GM19351 (cell line): ENCODE data around the gene PTGFRN.
"Not testable (repeated sequence)": the region's sequence is repeated elsewhere in the genome, so short reads cannot be mapped to it uniquely, and the experiment has no call there.

Experiments used
- ATAC-seq: cut with Tn5 transposase; IDR thresholded peaks from one replicate; pipeline ENCODE4 v1.9.1; 2021; ENCODE audit warnings: mild to moderate bottlenecking, moderate library complexity; ENCODE audit not compliant: unreplicated experiment

PTGFRN gene

DNA sequence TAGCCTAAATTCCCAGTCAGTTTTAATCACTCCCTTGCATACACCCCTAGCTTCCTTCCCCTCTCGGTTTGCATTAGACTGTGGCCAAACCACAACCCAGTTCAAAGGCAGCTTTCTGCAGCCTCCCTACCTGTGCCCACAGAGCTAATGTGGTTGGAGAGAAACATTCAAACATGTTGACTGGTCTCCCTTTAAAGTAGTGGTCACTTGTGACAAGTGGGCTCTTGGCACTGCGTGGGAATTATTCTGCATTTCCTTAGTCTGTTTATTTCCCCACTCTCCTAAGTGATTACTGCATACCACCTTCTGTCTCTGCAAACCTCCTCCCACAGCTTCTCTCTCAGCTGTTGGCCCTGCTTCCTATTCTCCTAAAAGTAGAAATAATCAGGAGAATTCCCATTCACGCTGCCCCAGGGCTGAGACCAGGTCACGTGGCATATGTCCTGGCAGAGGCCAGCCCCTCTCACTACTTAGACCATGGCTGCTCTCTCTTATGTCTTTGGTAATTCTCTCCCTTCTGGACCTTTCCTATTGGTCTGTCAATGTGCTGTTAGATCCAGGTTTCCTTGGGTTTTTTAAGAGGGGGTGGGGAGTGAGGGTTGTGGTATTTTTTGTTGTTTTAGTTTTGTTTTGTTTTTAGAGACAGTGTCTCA is 53.4 kb downstream of the PTGFRN start:
- ATAC-seq = no peak

DNA sequence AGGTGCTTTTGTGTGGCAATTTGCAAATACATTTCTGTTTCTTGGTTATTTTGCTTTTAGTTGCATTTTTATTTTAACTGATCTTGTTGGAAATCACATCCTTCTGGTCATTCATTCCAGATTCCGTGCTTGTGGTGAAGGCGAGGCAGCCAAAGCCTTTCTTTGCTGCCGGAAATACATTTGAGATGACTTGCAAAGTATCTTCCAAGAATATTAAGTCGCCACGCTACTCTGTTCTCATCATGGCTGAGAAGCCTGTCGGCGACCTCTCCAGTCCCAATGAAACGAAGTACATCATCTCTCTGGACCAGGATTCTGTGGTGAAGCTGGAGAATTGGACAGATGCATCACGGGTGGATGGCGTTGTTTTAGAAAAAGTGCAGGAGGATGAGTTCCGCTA is 57.1 kb downstream of the PTGFRN start:
- no peak for ATAC-seq

DNA sequence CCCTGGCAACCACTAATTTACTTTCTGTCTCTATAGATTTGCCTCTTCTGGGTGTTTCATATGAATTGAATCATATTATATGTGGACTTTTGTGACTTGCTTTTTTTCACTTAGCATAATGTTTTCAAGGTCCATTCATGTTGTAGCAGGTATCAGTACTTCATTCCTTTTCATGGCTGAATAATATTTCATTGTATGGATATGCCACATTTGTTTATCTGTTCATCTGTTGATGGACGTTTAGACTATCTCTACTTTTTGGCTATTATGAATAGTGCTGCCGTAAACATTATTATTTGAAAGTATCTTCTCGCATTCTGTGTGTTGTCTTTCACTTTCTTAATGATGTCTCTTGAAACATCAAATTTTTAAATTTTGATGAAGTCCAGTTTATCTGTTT is 59.0 kb downstream of the PTGFRN start:
- no peak for ATAC-seq

GRCh38 chr1:116971258-116971860 is 61.6 kb downstream of the PTGFRN start:
- ATAC-seq = no peak

- no peak for ATAC-seq
These were observed 62.4 kb downstream of the PTGFRN start for GRCh38 chr1:116971965-116972673.

DNA sequence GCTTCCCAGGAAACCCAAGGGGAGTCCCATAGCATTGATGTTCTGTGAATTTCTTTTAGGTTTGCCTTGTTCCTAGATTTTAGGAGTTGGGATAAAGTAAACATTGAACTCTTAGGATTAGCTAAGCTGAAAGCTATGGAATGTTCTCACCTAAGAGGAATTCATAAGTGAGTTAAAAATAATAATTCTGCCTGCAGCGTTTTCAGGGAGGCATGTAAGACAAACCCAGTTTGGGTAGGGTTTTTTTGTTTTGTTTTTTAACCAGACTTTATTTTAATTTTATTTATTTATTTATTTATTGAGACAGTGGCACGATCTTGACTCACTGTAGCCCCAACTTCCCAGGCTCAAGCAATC is 62.9 kb downstream of the PTGFRN start:
- no peak for ATAC-seq

GRCh38 chr1:116980309-116980708 is 70.6 kb downstream of the PTGFRN start:
- ATAC-seq = not testable (repeated sequence)

- no peak for ATAC-seq
These were observed 71.9 kb downstream of the PTGFRN start for GRCh38 chr1:116981521-116982037.

DNA sequence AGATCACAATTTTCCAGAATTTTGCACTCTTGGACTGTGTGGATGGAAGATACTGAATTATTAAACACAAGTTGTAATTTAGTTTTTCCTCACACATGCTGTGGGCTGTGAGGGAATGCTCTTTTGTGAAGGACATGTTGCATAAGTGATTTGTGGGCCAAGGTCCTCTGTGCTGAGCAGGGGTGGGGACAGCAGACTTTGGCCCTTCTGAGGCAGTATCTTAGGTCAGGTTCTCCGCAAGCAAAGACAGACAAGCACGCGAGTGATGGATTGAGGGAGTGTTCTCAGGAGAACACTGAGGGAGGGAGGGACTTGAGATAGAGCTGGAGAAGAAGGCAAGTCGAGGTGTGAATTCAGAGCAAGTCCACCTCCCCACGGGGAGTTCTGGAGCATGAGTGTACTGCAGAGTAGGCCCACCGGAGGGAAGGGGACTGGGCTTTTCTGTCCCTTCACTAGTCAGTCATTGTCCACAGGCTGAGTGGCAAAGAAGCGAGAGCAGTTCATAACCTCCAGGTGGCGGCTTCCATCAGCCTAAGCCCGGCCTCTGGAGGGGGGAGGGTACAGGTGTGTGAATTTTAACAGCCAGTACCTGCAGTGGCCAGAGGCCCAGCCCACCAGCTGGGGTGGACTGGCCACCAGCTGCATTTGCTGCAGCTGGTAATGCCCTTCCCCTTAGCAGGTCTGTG is 72.7 kb downstream of the PTGFRN start:
- ATAC-seq = no peak

DNA sequence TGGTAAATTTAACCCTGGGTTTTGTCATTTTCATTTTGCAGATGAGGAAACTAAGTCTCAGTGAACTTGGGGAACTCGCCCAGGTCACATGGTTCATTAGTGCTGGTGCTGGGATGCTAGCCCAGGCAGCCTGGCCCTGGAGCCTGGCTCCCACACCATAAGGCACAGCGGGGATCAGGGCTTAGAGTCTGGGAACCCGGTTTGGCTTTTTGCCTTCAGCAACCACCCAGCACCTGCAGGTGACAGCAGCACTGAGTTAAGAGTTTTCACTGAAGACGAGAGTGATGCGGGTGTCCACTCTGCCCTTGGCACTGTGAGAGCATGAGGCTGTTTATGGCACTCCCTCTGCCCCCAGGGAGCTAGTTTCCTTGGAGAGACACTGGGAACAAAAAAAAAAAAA is 73.4 kb downstream of the PTGFRN start:
- no peak for ATAC-seq

DNA sequence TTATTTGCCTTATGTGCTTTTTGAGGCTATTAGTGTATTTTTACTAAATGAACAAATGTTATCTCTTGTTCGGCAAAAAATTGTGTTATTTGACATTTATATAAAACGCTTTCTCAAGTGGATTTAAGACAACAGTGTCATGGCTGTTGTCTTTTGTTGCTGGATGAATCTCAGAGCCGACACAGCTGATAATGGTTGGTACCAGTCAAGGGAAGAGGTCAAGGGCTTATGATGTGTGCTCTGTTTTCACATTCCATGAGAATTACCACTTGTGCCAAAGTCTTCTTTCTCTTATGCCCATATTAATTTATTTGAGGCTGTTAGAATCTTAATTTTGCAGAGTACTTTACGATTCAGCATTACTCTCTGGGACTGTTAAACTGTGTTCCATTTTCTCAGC is 74.0 kb downstream of the PTGFRN start:
- ATAC-seq = no peak

DNA sequence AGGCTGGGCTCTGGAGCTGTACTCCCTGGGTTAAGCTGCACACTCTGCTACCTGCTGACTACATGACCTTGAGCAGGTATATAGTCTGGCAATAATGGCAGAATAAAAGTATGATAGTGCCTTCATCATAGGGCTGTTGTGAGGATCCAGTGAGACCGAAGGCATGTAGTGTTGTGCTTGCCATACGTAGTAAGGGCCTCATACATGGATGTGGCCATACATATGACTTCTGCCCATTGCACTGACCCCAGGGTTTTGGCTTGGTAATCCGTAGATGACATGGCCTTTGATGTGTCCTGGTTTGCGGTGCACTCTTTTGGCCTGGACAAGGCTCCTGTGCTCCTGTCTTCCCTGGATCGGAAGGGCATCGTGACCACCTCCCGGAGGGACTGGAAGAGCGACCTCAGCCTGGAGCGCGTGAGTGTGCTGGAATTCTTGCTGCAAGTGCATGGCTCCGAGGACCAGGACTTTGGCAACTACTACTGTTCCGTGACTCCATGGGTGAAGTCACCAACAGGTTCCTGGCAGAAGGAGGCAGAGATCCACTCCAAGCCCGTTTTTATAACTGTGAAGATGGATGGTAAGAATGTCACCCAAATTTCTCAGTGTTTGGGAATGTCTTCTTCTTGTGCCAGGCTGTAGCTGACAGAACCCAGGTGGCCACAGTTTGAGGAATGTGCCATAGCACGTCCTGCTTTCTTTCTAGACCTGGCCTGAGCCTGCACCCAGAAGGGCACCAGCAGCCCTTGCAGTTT is 74.9 kb downstream of the PTGFRN start:
- no peak for ATAC-seq

- no peak for ATAC-seq
These were observed 76.9 kb downstream of the PTGFRN start for GRCh38 chr1:116986421-116987255.

GRCh38 chr1:116987256-116987555 is 77.5 kb downstream of the PTGFRN start:
- no peak for ATAC-seq

- no peak for ATAC-seq
These were observed 78.5 kb downstream of the PTGFRN start for GRCh38 chr1:116988248-116988647.

DNA sequence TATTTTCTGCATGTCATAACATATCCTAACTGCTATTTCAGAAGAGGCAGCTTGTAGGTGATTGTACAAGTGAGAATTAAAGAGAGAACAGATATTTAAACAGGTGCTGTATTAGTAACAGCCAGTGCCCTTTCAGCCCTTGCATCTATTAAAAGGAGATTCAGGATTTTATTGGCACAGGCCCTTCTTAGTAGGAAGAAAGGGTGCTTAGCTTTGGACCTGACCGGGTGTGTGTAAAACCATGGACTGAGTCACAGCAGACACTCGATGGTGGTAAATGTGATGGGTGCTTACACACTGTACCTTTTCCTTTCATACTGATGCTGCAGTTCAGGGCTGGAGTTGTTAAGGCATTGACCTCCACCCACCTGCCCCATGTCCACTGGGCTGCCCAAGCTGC is 79.2 kb downstream of the PTGFRN start:
- ATAC-seq = no peak

DNA sequence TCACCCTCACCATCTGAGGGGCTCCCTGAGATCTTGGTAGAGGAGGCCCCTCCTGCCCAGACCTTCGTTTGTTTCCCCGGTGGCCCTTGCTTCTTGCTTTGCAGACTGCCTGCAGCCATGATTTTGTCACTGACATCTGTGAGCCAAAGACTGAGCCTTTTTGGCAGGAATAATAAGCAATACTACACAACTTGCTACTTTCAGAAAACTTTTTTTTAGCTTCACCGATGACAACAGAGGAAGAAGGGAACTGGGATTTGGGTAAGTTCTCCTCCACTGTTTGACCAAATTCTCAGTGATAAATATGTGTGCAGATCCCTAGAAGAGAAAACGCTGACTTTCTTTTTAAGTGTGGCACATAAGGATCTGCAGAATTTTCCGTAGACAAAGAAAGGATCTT is 80.1 kb downstream of the PTGFRN start:
- no peak for ATAC-seq

GRCh38 chr1:116990612-116991151 is 81.0 kb downstream of the PTGFRN start:
- ATAC-seq = no peak

GRCh38 chr1:116991171-116991845 is 81.6 kb downstream of the PTGFRN start:
- ATAC-seq = no peak
